ENCODE data around the gene THEM4.

DNA sequence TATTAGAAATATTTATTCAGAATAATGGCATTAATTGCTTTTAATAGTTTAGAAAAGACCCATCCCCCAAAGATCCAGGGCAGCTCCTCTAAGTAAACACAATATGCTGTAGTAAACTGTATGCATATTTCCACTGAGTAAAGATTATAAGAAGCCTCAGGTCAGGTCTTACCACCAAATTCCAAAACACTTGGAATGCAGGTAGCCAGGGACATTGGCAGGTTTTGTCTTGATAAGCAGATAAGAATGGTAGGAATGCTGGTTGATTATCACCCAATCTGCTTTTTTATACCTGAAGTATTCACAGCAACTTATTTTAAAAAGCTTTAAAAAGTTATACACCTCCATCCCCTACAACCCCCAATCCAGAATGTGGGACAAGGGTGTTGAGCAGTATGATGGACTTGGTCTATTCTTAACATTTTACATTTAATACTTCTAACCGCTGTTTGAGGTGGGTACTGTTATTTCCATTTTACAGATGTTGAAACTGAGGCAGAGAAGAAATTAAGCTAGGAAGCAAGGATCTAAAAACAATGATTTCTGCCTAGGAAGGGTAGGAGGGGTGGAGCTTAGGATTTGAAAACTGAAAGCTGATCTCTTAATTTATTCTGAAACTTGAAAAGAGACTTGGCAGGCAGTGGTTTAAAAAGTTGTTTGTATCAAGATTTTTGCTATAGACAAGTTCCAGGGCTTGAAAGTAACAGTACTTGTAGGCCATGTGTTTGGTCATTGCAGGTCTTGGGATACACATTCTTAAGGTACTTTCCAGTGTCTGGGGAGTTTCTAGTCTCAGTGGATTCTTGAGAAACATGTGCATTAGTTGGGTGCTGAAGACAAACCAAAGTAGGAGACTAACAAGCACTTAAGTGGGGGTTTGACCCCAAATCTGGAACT, 15.6 kb upstream of the THEM4 start:
- TF ChIP-seq, protein P1, sequence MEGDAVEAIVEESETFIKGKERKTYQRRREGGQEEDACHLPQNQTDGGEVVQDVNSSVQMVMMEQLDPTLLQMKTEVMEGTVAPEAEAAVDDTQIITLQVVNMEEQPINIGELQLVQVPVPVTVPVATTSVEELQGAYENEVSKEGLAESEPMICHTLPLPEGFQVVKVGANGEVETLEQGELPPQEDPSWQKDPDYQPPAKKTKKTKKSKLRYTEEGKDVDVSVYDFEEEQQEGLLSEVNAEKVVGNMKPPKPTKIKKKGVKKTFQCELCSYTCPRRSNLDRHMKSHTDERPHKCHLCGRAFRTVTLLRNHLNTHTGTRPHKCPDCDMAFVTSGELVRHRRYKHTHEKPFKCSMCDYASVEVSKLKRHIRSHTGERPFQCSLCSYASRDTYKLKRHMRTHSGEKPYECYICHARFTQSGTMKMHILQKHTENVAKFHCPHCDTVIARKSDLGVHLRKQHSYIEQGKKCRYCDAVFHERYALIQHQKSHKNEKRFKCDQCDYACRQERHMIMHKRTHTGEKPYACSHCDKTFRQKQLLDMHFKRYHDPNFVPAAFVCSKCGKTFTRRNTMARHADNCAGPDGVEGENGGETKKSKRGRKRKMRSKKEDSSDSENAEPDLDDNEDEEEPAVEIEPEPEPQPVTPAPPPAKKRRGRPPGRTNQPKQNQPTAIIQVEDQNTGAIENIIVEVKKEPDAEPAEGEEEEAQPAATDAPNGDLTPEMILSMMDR (IDR thresholded peaks at IDR 0.05) = no peak
- TF ChIP-seq POLR2A (IDR thresholded peaks at IDR 0.05) = no peak

Measured in lower leg skin (tissue), 3 donors.